Endodermal cell (in vitro differentiated cells): ENCODE measurements around the gene PLEKHJ1. TPM values are rescaled to one million over a fixed set of nuclear protein-coding genes. Genes with fewer than 3 reads are reported as not detected.
A peak's percentile ranks its signal among the peaks of the same experiment; 100 is the strongest.

Experiments
- DNase-seq: peaks from one replicate; pipeline ENCODE4 v3.0.0-alpha.2; 2017
- H3K27ac ChIP-seq: 2 replicates; pipeline ENCODE4 v1.5.1; 2013; ENCODE audit warnings: mild to moderate bottlenecking, low read depth, low read length, moderate library complexity
- H3K27me3 ChIP-seq: 2 replicates; pipeline ENCODE4 v1.6.1; 2013; ENCODE audit warnings: mild to moderate bottlenecking, low read length, moderate library complexity; ENCODE audit not compliant: insufficient read depth, control insufficient read depth, poor library complexity, severe bottlenecking
- H3K36me3 ChIP-seq: 2 replicates; pipeline ENCODE4 v1.7.0; 2013; ENCODE audit warnings: mild to moderate bottlenecking, low read length, moderate library complexity; ENCODE audit not compliant: control insufficient read depth, insufficient read depth
- H3K4me1 ChIP-seq: one replicate; pipeline ENCODE4 v1.7.0; 2013; ENCODE audit warnings: low read length; ENCODE audit not compliant: control insufficient read depth, insufficient read depth
- H3K4me3 ChIP-seq: 2 replicates; pipeline ENCODE4 v1.5.1; 2013; ENCODE audit warnings: mild to moderate bottlenecking, low read length, moderate library complexity
- H3K9ac ChIP-seq: 2 replicates; pipeline ENCODE4 v1.6.1; 2013; ENCODE audit warnings: mild to moderate bottlenecking, low read length, moderate library complexity; ENCODE audit not compliant: poor library complexity, severe bottlenecking; ENCODE audit errors: extremely low read depth
- H3K9me3 ChIP-seq: 2 replicates; pipeline ENCODE4 v1.6.1; 2013; ENCODE audit warnings: mild to moderate bottlenecking, low read length, moderate library complexity; ENCODE audit not compliant: control insufficient read depth
- H3K27ac Mint-ChIP-seq: 2 replicates; pipeline ENCODE4 v1.8.0; 2020; ENCODE audit warnings: mixed read lengths
- H3K27me3 Mint-ChIP-seq: 2 replicates; pipeline ENCODE4 v1.8.0; 2021; ENCODE audit warnings: mild to moderate bottlenecking, mixed read lengths; ENCODE audit not compliant: insufficient read depth
- H3K36me3 Mint-ChIP-seq: 2 replicates; pipeline ENCODE4 v1.8.0; 2020; ENCODE audit warnings: low read depth, mixed read lengths
- H3K4me1 Mint-ChIP-seq: 2 replicates; pipeline ENCODE4 v1.8.0; 2020; ENCODE audit warnings: mixed read lengths
- H3K4me3 Mint-ChIP-seq: 2 replicates; pipeline ENCODE4 v1.8.0; 2020; ENCODE audit warnings: mild to moderate bottlenecking, moderate library complexity, mixed read lengths
- H3K9me3 Mint-ChIP-seq: 2 replicates; pipeline ENCODE4 v1.8.0; 2020; ENCODE audit warnings: mild to moderate bottlenecking, mixed read lengths
- CTCF ChIP-seq: fragments of 200-600 bp; sonication (generic); conservative IDR thresholded peaks from 2 replicates; pipeline ENCODE4 v1.5.0; 2021; ENCODE audit warnings: antibody characterized with exemption, mild to moderate bottlenecking
- WGBS, 2 experiments: methylation state at CpG; one replicate each; pipeline versions ENCODE4 v1.1.5 to v1.1.7; 2013; ENCODE audit warnings: missing lambda C conversion rate in 2 of 2, mixed read lengths in 1 of 2; ENCODE audit not compliant: insufficient coverage in 1 of 2, insufficient read length in 1 of 2; 5-methylcytosine and 5-hydroxymethylcytosine counted together
- total RNA-seq, 2 donors: library from RNA; stranded (reverse); fragmentation: NEBNext Ultra II Directional in 1 of 2; extraction: Animal tissue kit (Norgen Biotek cat#: 25700) in 1 of 2; gene quantifications; 2 replicates in 1 of 2; 3 replicates in 1 of 2; pipeline ENCODE4 v1.2.1, GENCODE V29; 2021

Gene PLEKHJ1
- total RNA-seq, 2 donors from 2014 or later, result 146 to 192 TPM

DNA sequence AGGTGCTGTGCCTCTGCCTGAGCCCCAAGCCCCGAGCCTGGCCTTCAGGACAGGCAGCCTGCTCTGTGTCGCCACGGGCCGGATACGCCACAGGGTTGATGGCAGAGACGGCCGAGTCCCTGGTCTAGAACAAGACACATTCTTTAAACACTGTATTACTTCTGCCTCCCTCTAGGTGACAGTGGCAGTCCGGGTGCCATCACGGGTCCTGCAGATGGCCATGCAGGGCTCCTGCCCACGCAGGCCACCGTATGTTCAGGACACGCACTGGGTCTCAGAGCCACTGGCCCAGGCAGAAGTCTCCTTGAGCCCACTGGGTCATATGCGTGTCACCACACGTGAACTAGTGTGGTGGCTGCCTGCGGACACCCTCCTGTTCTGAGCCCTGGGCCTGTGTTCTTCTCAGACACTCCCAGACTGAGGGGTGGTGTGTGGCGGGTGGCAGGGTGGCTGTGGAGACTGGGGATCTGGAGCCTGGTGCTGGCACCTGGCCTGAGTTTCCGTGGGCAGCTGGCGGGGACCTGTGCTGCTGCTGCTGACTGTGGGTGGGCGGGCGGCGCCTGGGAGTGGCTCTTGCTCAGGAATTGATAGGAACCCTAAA is 4.4 kb downstream of the PLEKHJ1 start:
- Histone ChIP-seq H3K36me3 (peaks cover 33% of the 10 kb centered on the region), H3K4me1 (no peaks in the 10 kb centered on the region), H3K27me3 (no peaks in the 10 kb centered on the region), H3K4me3 (no peak overlapping the region), H3K27ac (peak overlapping the region; percentile 57), H3K9ac (no peak overlapping the region), H3K9me3 (no peaks in the 10 kb centered on the region)
- 92 to 95% methylated on average over 13 to 21 of the region's 21 CpGs for WGBS, 2 experiments
- peak; percentile 68 for DNase-seq
- Mint-ChIP-seq H3K36me3 (peaks cover 28% of the 10 kb centered on the region), H3K9me3 (no peaks in the 10 kb centered on the region), H3K4me1 (peaks cover 5% of the 10 kb centered on the region), H3K4me3 (no peak overlapping the region), H3K27me3 (no peaks in the 10 kb centered on the region), H3K27ac (peak overlapping the region; percentile 82)
- peak; percentile 54 for TF ChIP-seq CTCF

GRCh38 chr19:2230807-2231533 is 5.2 kb downstream of the PLEKHJ1 start:
- Mint-ChIP-seq H3K36me3 (peaks cover 30% of the 10 kb centered on the region), H3K27ac (peak overlapping the region; percentile 82), H3K4me3 (no peak overlapping the region), H3K9me3 (no peaks in the 10 kb centered on the region), H3K27me3 (no peaks in the 10 kb centered on the region), H3K4me1 (peaks cover 5% of the 10 kb centered on the region)
- no peak for TF ChIP-seq CTCF
- H3K27me3 ChIP-seq, result no peaks in the 10 kb centered on the region
- no peak overlapping the region for H3K9ac ChIP-seq
- no peak overlapping the region for H3K27ac ChIP-seq
- H3K9me3 ChIP-seq, result no peaks in the 10 kb centered on the region
- no peak overlapping the region for H3K4me3 ChIP-seq
- H3K4me1 ChIP-seq, result no peaks in the 10 kb centered on the region
- WGBS, 2 experiments, result 90 to 100% methylated on average over 5 to 12 of the region's 12 CpGs
- H3K36me3 ChIP-seq, result peaks cover 33% of the 10 kb centered on the region
- DNase-seq, result no peak

DNA sequence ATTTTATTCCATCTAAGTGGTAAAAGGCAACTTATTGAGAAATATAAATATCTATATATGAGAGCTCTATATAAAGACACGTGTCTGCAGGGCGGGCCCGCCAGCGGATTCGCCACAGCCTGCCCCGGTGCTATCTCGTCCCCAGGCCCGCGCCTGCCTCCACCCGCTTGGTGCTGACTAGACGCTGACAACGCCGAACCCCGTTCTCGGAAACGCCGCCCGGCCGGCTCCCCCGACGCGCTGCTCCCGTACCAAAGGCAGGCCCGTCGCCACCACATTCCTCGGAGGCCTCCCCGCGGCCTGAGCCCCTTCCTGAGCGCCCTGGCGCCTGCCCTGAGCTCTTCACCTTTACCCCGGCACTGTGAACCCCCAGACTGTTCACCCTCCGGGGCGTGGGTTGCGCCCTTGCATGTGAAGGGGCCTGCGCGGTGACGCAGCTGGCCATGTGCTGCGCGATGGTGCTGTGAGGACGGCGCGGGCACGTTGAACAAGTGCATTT is 6.0 kb downstream of the PLEKHJ1 start:
- Mint-ChIP-seq H3K27me3 (no peaks in the 10 kb centered on the region), H3K9me3 (no peaks in the 10 kb centered on the region), H3K4me1 (peaks cover 3% of the 10 kb centered on the region), H3K4me3 (no peak overlapping the region), H3K27ac (no peak overlapping the region), H3K36me3 (peaks cover 34% of the 10 kb centered on the region)
- Histone ChIP-seq H3K9me3 (no peaks in the 10 kb centered on the region), H3K4me3 (no peak overlapping the region), H3K36me3 (peaks cover 33% of the 10 kb centered on the region), H3K9ac (no peak overlapping the region), H3K4me1 (no peaks in the 10 kb centered on the region), H3K27ac (peak overlapping the region; percentile 32), H3K27me3 (no peaks in the 10 kb centered on the region)
- WGBS, 2 experiments, result 96 to 97% methylated on average over 33 to 43 of the region's 43 CpGs
- TF ChIP-seq CTCF, result no peak
- DNase-seq, result no peak
